CD4-positive, alpha-beta T cell treated with Interleukin-4 for 4 hours (primary cell): ENCODE measurements around the gene TUBGCP5.
A peak's percentile ranks its signal among the peaks of the same experiment; 100 is the strongest.
"Not testable (repeated sequence)": the region's sequence is repeated elsewhere in the genome, so short reads cannot be mapped to it uniquely, and the experiment has no call there.

Source experiments
- DNase-seq: peaks from one replicate; pipeline ENCODE4 v3.0.0-alpha.2; 2020

TUBGCP5 gene

DNA sequence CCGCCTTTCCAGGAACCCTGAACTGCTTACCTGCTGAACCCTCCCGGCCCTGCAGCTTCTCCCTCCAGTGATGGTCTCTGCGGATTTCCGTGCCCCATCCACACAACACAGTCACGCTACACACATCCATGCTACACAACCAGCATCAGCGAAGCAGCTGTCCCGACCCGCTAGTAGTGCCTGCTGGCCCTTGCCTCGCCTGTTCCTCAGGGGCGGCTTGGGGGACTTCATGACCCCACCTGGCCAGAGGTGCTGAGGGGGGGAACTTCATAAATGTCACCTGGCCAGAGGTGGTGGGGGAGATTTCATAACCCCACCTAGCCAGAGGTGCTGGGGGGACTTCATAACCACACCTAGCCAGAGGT, 530 bp upstream of the TUBGCP5 start:
- DNase-seq: no peak

DNA sequence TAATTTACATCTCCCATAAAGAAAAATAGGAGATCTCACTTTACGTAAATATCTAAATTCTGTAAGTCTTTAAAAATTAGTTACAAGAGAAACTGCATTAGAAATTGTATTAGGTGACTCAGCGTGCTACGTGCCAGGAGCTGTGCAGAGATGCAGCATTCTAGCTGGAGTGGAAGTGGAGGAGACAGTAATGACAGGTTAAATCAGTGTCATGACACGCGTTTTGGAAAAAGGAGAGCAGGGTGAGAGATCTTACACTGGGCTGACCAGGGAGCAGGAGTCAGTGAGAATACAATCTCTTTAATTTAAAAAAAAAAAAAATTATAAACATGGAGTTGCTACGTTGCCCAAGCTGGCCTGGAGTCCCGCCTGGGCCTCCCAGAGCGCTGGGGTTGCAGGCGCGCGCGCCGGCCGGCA, 635 bp downstream of the TUBGCP5 start:
- peak; percentile 2 for DNase-seq

DNA sequence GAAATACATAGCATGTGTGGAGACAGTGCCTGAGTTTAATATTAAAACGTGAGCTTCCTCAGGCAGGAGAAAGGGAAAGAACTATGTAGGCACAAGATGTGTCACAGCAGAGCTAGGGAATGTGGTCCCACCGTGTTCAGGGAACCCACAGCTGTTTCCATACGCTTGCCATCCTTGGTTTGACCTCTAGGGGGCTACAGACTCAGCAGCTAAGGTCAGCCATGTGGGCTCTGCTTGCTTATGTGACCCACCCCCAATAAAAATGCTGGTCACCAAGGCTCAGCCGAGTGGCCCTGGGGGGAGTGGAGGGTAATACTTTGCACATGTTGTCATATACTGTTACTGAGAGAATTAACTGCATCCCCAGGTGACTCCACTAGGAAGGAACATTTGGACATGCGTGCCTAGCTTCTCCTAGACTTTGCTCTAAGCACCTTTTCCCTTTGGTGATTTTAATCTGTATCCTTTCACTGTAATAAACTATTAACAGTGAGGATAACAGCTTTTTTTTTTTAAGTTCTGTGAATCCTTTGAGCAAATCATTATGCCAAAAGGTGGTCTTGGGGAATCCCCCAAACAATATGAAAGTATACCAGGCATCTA, 3.3 kb downstream of the TUBGCP5 start:
- DNase-seq: peak; percentile 51

DNA sequence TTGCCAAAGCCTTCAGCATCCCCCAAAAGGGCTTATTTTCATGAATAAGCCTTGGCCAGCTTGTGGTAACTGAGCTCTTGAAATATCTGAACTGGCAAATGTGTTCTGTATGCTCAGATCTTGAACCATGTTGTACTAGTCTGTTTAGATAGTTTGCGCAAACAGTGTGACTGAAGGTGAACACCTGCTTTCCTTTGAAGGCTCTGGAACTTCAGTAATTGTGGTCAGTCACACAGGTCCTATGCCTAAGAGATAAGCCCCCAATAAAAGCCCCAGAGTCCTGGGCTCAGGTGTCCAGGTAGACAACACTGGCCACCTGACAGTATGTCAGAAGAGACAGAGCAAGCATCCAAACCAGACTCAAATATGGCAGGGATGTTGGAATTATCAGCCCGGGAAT, 5.4 kb downstream of the TUBGCP5 start:
- no peak for DNase-seq

DNA sequence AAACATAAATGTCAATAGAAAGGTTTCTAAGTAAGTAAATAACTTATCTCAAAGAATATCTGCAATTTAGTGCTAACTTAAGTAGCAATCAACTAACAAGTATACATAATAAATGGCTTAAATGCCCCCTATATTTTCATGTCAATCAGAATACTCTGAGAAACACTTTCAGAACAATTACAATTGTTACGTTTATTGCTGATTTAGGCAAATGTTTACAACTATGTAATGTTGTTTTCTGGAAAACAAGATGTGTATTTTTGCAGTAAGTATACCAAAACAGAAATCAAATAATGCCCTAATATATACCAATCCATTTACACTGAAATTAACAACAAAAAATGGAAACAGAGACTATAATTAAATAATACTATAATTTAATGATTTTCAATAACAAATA, 13.2 kb downstream of the TUBGCP5 start:
- no peak for DNase-seq

DNA sequence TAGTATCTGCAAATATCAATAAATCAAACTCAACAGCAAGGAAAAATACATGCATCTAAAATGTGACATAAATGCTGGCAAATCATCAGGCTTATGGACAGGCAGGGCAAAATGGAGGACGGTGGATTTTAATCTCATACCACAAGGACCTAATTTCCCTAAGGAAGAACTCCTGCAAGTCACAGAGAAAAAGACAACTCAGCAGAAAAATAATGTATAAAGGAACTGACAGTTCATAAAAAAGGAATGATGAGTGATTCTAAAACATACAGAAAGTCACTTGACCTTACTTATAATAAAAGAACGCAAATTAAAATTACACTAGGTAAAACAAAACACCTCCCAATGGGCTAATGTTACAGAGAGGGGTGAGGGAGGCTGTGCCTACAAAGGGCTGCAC, 17.2 kb downstream of the TUBGCP5 start:
- no peak for DNase-seq

DNA sequence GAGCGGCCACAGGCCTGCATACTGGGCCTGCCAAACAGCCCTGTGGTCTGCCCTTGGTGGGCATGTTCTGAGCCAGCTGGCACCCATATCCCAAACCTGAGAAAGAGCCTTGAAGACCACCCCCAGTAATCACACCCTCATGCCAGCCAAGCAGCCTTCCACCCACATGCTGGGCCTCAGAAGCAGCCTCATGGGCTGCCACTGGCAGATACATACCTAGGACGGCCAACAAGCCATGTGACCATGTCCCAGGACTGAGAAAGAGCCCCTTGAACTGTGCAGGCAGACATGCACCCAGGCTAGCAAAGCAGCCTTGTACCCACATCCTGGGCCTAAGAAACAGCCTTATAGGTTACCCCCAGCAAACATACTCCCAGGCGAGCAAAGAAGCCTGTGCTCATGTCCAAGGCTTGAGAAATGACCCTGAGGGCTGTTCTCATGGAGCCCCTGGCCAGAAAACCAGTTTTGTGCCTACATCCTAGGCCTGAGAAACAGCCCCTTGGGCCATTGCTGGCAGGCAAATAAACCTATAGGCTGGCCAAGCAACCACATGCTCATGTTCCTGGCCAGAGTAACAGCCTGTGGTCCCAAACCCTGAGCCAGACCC, 24.9 kb downstream of the TUBGCP5 start:
- no peak for DNase-seq

DNA sequence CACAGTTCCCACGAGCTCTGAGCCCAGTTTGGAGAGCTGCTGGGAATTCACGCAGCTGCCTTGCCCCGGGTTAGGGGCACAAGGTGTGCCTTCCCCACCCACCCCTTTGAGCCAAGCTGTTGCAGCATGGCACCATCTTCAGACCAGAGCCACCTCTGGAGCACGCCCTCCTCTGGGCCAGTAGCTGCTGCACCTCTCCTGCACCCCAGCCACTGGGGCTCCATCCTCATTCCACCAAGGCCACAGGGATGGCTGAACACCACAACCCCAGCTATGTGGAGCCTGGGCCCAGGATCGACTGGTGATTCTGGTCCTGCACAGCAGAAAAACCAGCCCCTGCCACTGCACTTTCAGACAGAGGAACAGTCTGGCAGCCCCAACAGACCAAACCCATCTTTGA, 25.7 kb downstream of the TUBGCP5 start:
- DNase-seq: no peak

DNA sequence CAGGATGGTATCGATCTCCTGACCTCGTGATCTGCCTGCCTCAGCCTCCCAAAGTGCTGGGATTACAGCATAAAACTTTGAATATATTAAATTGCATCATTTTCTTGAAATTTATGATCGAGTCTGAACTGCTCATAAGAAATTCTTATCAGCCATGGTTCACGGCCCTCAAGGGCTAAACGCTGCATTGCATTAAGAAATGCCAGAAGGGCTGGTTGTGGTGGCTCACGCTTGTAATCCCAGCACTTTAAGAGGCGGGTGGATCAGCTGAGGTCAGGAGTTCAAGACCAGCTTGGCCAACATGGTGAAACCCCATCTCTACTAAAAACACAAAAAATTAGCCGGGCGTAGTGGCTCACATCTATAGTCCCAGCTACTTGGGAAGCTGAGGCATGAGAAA, 26.8 kb downstream of the TUBGCP5 start:
- DNase-seq: not testable (repeated sequence)

DNA sequence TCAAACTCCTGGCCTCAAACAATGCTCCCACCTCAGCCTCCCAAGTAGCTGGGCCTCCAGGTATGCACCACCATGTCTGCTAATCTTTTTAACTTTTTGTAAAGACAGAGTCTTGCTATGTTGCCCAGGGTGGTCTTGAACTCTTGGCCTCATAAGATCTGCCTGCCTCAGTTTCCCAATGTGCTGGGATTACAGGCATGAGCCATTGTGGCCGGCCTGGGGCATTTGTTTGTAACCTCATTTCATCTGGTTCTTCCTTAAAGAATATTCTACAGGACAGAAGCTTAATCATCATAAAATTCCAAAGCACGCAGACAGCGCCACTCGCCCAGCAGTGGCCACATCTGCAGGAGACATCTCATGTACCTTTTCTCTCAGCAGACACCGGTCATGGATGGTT, 35.6 kb downstream of the TUBGCP5 start:
- no peak for DNase-seq

DNA sequence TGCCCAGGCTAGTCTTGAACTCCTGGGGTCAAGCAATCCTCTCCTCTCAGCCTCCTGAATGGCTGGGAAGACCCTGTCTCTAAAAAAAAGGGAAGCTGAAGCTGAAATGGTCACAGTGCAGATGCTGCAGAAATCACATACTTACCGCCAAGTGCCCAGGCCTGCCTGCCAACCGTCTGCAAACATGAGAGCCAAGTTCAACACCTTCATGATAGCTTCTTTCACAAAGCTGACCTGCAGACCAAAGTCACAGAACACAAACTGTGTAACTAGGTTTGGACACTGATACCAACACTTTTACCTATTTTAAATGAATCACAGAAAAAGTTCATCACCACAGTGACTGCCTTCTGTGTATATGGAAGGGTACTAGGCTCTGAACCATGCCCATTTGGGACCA, 36.4 kb downstream of the TUBGCP5 start:
- DNase-seq: no peak

DNA sequence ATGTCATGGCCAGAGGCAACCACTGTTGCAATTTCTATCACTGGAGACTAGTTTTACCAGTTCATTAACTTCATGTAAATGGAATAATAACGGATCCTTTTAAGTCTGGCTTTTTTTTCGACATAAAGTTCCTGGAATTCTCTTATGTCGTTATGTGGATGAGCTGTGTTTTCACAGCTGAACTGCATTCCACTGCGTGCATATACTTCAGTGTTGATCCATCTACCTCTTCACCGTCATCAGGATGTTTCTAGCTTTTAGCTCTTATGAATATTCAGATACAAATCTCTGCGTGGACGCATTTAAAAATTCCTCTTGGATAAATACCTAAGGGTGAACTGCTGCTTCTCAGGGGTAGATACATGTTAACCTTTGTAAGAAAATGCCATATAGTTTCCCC, 43.6 kb downstream of the TUBGCP5 start:
- no peak for DNase-seq

DNA sequence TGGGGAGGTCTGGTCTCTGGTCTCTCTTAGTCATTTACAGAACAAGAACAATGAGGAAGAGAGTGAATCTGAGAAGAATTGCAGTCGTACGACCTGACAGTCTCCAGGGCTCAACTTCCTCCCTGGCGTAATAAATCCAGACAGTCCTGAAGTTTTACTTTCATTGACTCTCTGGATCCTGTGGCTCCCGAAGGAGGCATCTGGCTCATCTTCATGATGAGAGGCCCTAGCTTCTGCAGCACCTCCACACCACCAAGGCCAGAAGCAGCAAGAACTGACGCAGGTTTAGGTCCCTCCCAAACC, 47.4 kb downstream of the TUBGCP5 start:
- no peak for DNase-seq

DNA sequence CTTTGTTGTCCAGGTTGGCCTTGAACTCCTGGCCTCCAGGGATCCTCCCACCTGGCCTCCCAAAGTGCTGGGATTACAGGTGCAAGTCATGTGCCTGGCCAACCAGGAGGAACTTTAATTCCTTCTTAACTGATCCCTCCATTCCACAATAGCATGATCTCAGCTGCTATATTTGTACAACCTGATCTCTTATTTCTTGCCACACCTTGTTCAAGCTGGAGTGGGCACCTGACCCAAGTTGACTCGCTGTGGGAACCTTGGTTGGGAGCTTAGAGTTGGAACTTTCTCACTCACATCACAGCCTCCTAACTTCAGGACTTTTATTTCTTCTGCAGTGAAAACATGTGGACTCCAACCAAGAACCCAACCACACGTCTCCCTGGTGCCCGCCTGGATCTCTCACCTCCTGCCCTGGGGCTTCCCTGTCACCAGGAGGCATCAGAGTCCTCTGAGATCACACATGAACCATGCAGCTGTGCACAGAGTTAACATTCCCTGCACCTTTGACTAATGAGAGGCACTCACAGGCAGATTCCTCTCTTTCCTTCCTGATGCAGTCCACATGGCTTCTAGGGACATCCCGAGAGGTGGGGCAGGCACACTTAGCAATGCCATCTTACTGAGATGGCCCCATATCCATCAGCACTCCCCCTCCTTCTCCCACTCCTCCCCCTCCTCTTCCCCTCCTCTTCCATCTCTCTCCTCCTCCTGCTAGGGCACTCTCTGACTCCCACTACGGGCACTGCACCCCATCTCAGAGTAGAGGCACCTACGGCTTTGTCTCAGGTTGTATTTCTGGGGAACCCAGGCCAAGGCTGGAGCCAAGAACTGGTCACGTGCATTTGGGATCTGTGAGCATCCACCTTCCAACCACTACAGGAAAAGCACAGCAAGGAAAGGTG, 49.5 kb downstream of the TUBGCP5 start:
- DNase-seq: no peak

DNA sequence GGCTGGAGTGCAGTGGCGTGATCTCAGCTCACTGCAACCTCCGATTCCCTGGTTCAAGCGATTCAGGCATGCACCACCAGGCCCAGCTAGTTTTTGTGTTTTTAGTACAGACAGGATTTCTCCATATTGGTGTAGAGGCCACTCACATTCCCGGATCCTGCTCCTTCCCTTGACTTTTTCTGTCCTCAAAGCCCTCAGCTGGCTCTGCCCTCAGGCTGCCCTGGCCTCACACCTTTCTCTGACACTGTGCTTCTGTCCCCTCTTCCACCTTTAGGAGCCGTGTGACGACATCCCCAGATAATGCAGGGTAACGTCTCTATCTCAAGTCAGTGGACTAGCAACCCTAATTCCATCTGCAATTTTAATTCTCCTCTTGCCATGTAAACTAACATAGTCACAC, 50.6 kb downstream of the TUBGCP5 start:
- no peak for DNase-seq

DNA sequence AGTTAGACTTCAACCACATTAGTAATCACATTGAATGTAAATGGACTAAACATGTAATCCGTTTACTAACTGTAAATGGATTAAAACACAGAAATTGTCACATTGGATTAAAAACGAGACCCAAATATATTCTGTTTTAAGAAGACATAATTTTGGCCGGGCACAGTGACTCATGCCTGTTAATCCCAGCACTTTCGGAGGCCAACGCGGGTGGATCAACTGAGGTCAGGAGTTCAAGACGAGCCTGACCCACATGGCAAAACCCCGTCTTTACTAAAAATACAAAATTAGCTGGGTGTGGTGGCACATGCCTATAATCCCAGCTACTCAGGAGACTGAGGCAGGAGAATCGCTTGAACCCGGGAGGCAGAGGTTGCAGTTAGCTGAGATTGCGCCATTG, 57.4 kb downstream of the TUBGCP5 start:
- not testable (repeated sequence) for DNase-seq

DNA sequence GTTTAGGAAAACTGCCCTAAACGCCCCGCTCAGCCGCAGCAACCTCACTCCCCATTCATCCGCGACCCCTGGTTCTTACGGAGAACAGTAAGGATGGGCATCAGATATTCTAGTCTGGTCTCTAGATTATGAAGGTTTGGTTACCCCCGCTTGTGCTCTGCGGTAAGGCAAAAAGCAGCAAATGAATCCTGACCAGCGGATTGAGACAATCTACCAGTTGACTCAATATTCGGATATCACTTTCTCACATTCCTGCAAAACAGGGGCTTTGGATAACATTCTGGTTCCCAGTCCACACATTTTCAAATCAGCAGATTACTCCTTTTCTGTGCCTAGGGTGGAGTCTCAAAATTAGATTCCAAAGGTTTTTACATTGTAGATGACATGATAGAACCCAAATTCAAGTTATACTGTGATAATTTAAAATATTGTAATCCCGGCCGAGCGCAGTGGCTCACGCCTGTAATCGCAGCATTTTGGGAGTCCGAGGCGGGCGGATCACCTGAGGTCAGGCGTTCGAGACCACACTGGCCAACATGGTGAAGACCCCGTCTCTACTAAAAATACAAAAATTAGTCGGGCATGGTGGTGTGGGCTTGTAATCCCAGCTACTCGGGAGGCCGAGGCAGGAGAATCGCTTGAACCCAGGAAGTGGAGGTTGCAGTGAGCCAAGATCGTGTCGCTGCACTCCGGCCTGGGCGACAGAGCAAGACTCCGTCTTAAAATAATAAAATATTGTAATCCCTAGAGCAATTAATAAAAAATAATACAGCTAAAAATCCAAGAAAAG, 58.1 kb downstream of the TUBGCP5 start:
- DNase-seq: no peak

DNA sequence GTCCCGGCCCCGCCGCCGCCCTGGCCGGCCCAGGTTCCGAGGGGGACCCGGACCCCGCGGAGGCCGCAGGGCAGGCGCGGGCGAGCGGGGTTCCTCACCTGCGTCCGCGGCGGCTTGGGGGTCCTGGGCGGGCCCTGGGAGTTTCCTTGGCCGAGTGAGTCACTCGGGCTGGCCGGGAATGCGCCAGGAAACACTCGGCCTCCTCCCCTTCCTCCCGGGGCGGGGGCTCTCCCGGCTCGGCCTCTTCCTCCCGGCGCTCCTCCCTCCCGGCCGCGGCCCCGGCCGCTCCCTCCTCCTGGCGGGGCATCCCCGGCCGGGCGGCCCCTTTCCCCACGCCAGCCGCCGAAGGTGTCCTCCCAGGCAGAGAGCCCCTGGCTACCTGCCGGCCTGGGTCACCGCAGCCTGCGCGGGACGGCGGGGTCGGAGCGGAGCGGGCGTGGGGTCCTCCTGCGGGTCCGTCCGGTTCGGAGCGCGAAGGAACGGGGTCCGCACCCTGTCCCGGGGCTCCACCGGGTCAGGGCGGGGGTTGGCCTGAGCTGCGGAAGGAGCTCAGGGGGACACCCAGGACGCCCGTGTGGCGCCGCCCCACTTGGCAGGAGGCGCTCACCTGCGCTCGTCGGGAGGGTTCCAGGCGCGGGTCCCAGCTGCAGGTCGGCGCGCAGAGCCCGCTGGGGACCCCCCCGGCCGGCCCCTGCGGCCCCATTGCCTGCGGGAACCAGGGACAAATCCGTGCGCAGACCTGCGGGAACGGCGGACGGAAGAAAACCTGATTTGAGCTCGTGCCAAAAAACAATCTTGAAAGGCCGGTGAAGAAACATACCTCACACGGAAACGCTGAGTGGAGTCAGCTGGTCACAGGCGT, 58.9 kb downstream of the TUBGCP5 start, which contains the start of gene CYFIP1:
Gene CYFIP1, minus strand, starts transcription at position 180 of the 862 bp plus-strand sequence. CDS start 33,083 bp downstream, outside the sequence.
- peak; percentile 4 for DNase-seq

DNA sequence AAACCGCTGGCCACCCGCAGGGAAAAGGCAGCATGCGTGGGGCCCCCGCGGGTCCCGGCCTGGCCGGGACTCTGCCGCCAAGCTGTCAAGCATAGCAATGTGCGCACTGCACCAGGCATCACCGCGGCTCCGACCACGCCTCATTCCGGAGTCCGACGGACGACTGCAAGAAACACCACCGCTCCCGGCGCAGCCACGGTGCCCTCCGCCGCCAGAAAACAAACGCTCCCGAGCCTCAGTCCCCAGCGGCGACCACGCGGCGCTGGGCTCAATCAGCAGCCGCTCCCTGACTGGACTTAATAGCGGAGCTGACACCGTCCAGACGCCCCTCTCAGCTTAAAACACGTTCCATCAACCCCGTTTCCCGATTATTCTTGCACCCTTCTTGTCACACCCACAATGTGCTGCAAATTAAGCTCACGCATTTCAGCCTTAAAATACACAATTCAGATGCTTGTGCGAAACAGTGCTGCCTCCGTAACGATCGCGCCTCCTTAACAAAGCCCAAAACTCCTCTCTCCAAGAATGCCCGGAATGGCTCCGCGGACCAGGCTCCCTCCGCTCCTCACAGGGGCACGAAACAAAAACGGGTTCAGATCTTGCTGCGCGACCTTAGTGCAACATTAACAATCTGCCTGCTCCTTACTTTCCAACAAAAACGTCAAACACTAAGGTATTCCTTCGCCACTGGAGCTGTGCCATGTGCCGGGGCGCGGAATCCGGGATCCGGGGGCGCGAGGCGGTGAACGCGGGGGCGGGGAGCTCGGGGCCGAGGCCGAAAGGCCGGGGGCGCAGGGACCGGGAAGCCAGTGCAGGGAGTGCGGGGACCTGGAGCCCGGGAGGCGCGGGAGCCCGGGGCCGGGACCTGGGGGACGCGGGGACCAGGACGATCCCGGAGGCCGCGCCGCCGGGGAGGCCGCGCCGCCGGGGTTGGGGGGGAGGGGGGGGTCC, 59.9 kb downstream of the TUBGCP5 start:
- no peak for DNase-seq

DNA sequence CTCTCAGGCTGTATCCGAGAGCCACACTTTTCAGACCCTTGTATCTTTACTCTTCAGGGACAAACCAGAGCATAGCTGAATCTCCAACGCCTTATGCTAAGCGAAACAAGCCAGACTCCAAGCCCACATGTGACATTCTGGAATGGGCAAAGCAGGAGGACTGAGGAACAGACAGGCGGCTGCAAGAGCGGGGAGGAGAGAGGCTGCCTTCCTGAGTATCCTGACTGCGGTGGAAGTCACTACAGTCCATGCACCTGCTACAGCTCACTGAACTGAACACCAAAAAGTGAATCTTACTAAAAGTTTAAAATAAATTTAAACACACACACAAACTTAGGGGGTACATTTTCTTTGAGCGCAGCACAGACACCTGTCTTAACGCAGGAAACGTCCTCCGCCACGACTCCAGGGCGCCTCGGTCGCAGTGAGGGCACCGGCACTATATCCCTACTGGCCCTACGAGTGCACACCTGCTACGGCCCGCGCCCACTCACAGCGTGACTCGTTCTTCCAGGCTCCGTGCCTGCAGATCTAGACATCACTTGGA, 60.6 kb downstream of the TUBGCP5 start:
- no peak for DNase-seq

DNA sequence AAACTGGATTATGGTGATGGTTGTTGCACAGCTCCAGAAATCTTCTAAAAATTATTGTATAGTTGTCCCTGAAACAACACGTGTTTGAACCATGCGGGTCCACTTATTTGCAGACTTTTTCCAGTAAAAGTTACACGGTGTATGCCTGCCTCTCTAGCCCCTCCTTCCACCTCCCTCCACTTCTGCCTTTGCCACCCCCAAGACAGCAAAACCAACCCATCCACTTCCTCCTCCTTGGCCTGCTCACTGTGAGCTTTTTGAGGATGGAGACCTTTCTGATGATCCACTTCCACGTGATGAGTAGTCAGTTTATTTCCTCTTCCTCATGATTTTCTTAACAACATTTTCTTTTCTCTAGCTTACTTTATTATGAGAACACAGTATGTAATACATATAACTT, 64.6 kb downstream of the TUBGCP5 start:
- DNase-seq: no peak
